SIG-M5 (cell line): ENCODE measurements around the gene CRY2.

ENCODE experiments used
- DNase-seq: peaks from one replicate; lab custom pipeline; 2025; lab: John Stamatoyannopoulos, UW

The CRY2 gene

GRCh38 chr11:45930951-45931570 is 83.8 kb downstream of the CRY2 start:
- no peak for DNase-seq

- DNase-seq: no peak
Measured at GRCh38 chr11:45931739-45932138, 84.5 kb downstream of the CRY2 start.

DNA sequence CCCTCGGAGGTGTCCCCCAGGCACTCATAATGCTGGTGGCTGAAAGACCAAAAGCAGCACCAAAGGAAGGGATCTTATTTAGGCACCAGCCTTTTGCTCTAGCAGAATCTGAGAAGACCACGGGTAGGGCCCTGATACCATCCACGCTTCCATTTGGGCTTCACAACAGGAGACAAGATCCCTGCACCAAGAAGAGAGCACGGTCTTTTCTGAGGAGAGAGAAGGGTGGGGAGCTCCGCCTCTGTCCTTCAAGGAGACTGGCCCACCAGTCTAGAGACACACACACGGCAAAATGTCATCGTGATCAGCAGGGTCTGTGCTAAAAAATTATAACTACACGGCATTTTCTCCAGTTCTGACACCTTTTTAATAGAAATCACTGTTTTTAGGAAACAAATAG is 84.9 kb downstream of the CRY2 start:
- DNase-seq: no peak
